SK-N-SH treated with all-trans-retinoic acid at 6 μM for 48 hours (cell line): ENCODE measurements around the gene ZCCHC2.
A peak's percentile ranks its signal among the peaks of the same experiment; 100 is the strongest.

Source experiments
- ATAC-seq: fragments of 200-7000 bp; cut with Tn5 transposase; 3 replicates; pipeline ENCODE4 v1.9.1; 2020; ENCODE audit warnings: mild to moderate bottlenecking, moderate library complexity
- ARNTL ChIP-seq: fragments of 450-650 bp; formaldehyde crosslinking; IDR thresholded peaks from 2 replicates; pipeline ENCODE4 v1.5.0; 2020; ENCODE audit warnings: low read depth, mild to moderate bottlenecking, moderate library complexity, borderline replicate concordance
- BACH2 ChIP-seq: fragments of 250-450 bp; sonication (Bioruptor Pico); IDR thresholded peaks from 2 replicates; pipeline ENCODE4 v1.9.0; 2021; ENCODE audit warnings: mild to moderate bottlenecking, borderline replicate concordance
- CREB5 ChIP-seq: fragments of 250-450 bp; sonication (Bioruptor Pico); IDR thresholded peaks from 2 replicates; pipeline ENCODE4 v1.5.1; 2020; ENCODE audit warnings: low read depth, mild to moderate bottlenecking, moderate library complexity
- CSDC2 ChIP-seq: fragments of 250-450 bp; sonication (Bioruptor Pico); IDR thresholded peaks from 2 replicates; pipeline ENCODE4 v1.5.0; 2020; ENCODE audit warnings: mild to moderate bottlenecking, moderate library complexity
- CSRNP3 ChIP-seq: fragments of 250-450 bp; sonication (Bioruptor Pico); IDR thresholded peaks from 2 replicates; pipeline ENCODE4 v1.5.1; 2021; ENCODE audit warnings: mild to moderate bottlenecking, moderate library complexity
- ESRRG ChIP-seq: fragments of 250-450 bp; sonication (Bioruptor Pico); IDR thresholded peaks from 2 replicates; pipeline ENCODE4 v1.6.1; 2021; ENCODE audit warnings: mild to moderate bottlenecking
- GLIS3 ChIP-seq: fragments of 250-450 bp; sonication (Bioruptor Pico); IDR thresholded peaks from 2 replicates; pipeline ENCODE4 v1.5.0; 2020; ENCODE audit warnings: mild to moderate bottlenecking, moderate library complexity
- ISL1 ChIP-seq: fragments of 250-450 bp; sonication (Bioruptor Pico); IDR thresholded peaks from 2 replicates; pipeline ENCODE4 v2.1.2; 2022; ENCODE audit warnings: mild to moderate bottlenecking, moderate library complexity
- OSR1 ChIP-seq: fragments of 250-450 bp; sonication (Bioruptor Pico); IDR thresholded peaks from 2 replicates; pipeline ENCODE4 v1.8.0; 2022; ENCODE audit warnings: moderate library complexity, mild to moderate bottlenecking, inconsistent platforms
- PATZ1 ChIP-seq: fragments of 250-450 bp; sonication (Bioruptor Pico); IDR thresholded peaks from 2 replicates; pipeline ENCODE4 v1.8.0; 2020; ENCODE audit warnings: mild to moderate bottlenecking, moderate library complexity, borderline replicate concordance
- RARB ChIP-seq: fragments of 250-450 bp; sonication (Bioruptor Pico); IDR thresholded peaks from 2 replicates; pipeline ENCODE4 v1.8.0; 2021; ENCODE audit warnings: mild to moderate bottlenecking, moderate library complexity
- SNAI2 ChIP-seq: fragments of 250-450 bp; sonication (Bioruptor Pico); IDR thresholded peaks from 2 replicates; pipeline ENCODE4 v1.5.0; 2020; ENCODE audit warnings: mild to moderate bottlenecking, moderate library complexity
- TCF4 ChIP-seq: fragments of 250-450 bp; sonication (Bioruptor Pico); IDR thresholded peaks from 2 replicates; pipeline ENCODE4 v1.8.0; 2021; ENCODE audit warnings: mild to moderate bottlenecking, moderate library complexity, borderline replicate concordance
- TOX ChIP-seq: fragments of 250-450 bp; sonication (Bioruptor Pico); IDR thresholded peaks from 2 replicates; pipeline ENCODE4 v1.8.0; 2021; ENCODE audit warnings: mild to moderate bottlenecking, moderate library complexity, borderline replicate concordance
- TSHZ2 ChIP-seq: fragments of 250-450 bp; sonication (Bioruptor Pico); IDR thresholded peaks from 2 replicates; pipeline ENCODE4 v1.5.0; 2020; ENCODE audit warnings: mild to moderate bottlenecking, moderate library complexity
- ZC3H10 ChIP-seq: fragments of 250-450 bp; sonication (Bioruptor Pico); IDR thresholded peaks from 2 replicates; pipeline ENCODE4 v1.5.1; 2021; ENCODE audit warnings: mild to moderate bottlenecking, moderate library complexity
- ZFP30 ChIP-seq: fragments of 450-650 bp; formaldehyde crosslinking; IDR thresholded peaks from 2 replicates; pipeline ENCODE4 v1.5.0; 2022; ENCODE audit warnings: mild to moderate bottlenecking, moderate library complexity
- ZNF565 ChIP-seq: fragments of 450-650 bp; formaldehyde crosslinking; conservative IDR thresholded peaks from 2 replicates; pipeline ENCODE4 v1.5.0; 2020; ENCODE audit warnings: low read depth, mild to moderate bottlenecking, moderate library complexity
- ZNF70 ChIP-seq: fragments of 450-650 bp; formaldehyde crosslinking; IDR thresholded peaks from 2 replicates; pipeline ENCODE4 v1.5.0; 2020; ENCODE audit warnings: mild to moderate bottlenecking, moderate library complexity
- ZNF8 ChIP-seq: fragments of 450-650 bp; formaldehyde crosslinking; IDR thresholded peaks from 2 replicates; pipeline ENCODE4 v1.5.0; 2020; ENCODE audit warnings: mild to moderate bottlenecking, moderate library complexity

The ZCCHC2 gene

GRCh38 chr18:62596145-62597005 is 73.5 kb downstream of the ZCCHC2 start:
- peak; percentile 38 for ATAC-seq

GRCh38 chr18:62601871-62602270 is 79.0 kb downstream of the ZCCHC2 start:
- ATAC-seq: no peak
- no peak for TF ChIP-seq OSR1 (CRISPR knock-in tag)
- no peak for TF ChIP-seq GLIS3 (CRISPR knock-in tag)
- no peak for TF ChIP-seq ZC3H10 (CRISPR knock-in tag)
- no peak for TF ChIP-seq TCF4 (CRISPR knock-in tag)
- TF ChIP-seq ARNTL: no peak
- TF ChIP-seq CSDC2: no peak
- no peak for TF ChIP-seq CSRNP3 (CRISPR knock-in tag)
- TF ChIP-seq ESRRG (CRISPR knock-in tag): no peak
- TF ChIP-seq SNAI2: no peak
- no peak for TF ChIP-seq TSHZ2 (CRISPR knock-in tag)
- no peak for TF ChIP-seq TOX
- no peak for TF ChIP-seq CREB5 (CRISPR knock-in tag)
- no peak for TF ChIP-seq ZNF565 (CRISPR knock-in tag)
- TF ChIP-seq BACH2 (CRISPR knock-in tag): no peak
- no peak for TF ChIP-seq ZNF70 (CRISPR knock-in tag)
- TF ChIP-seq ISL1: no peak
- TF ChIP-seq ZNF8 (CRISPR knock-in tag): no peak
- TF ChIP-seq ZFP30 (CRISPR knock-in tag): no peak
- no peak for TF ChIP-seq RARB (CRISPR knock-in tag)

More at GRCh38 chr18:62596145-62597005, 73.5 kb downstream of the ZCCHC2 start:
- TF ChIP-seq CSDC2 (no peak), ISL1 (no peak), ZFP30 (CRISPR knock-in tag) (no peak), TOX (no peak), GLIS3 (CRISPR knock-in tag) (no peak), ARNTL (no peak), TCF4 (CRISPR knock-in tag) (no peak), OSR1 (CRISPR knock-in tag) (no peak), CREB5 (CRISPR knock-in tag) (no peak), RARB (CRISPR knock-in tag) (no peak), ESRRG (CRISPR knock-in tag) (no peak)

- TF ChIP-seq ZFP30 (CRISPR knock-in tag) (no peak), ZC3H10 (CRISPR knock-in tag) (no peak), ESRRG (CRISPR knock-in tag) (no peak), ZNF565 (CRISPR knock-in tag) (no peak), ARNTL (no peak), ZNF70 (CRISPR knock-in tag) (no peak), RARB (CRISPR knock-in tag) (no peak), CSRNP3 (CRISPR knock-in tag) (no peak), CSDC2 (no peak), TCF4 (CRISPR knock-in tag) (no peak), BACH2 (CRISPR knock-in tag) (no peak), ISL1 (no peak), PATZ1 (CRISPR knock-in tag) (no peak), SNAI2 (no peak)
- ATAC-seq: no peak
Measured at GRCh38 chr18:62602706-62603105, 79.9 kb downstream of the ZCCHC2 start.
